ENCODE results near the gene GPR62. TPM values are rescaled to one million over a fixed set of nuclear protein-coding genes. Genes with fewer than 3 reads are reported as not detected.
A peak's percentile ranks its signal among the peaks of the same experiment; 100 is the strongest.

Gene GPR62
- total RNA-seq, 1 experiment from 2014 or later: not detected

GRCh38 chr3:51997935-51998596 is 42.9 kb downstream of the GPR62 start:
- intact Hi-C loops (cut with micrococcal nuclease): no loop called here
- TF ChIP-seq, protein P1, sequence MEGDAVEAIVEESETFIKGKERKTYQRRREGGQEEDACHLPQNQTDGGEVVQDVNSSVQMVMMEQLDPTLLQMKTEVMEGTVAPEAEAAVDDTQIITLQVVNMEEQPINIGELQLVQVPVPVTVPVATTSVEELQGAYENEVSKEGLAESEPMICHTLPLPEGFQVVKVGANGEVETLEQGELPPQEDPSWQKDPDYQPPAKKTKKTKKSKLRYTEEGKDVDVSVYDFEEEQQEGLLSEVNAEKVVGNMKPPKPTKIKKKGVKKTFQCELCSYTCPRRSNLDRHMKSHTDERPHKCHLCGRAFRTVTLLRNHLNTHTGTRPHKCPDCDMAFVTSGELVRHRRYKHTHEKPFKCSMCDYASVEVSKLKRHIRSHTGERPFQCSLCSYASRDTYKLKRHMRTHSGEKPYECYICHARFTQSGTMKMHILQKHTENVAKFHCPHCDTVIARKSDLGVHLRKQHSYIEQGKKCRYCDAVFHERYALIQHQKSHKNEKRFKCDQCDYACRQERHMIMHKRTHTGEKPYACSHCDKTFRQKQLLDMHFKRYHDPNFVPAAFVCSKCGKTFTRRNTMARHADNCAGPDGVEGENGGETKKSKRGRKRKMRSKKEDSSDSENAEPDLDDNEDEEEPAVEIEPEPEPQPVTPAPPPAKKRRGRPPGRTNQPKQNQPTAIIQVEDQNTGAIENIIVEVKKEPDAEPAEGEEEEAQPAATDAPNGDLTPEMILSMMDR (IDR thresholded peaks at IDR 0.05; ENCODE audit: unreplicated experiment): no peak
- Mint-ChIP-seq H3K27me3 (ENCODE audit: insufficient read depth, unreplicated experiment) (no peaks in the 10 kb centered on the region), H3K36me3 (ENCODE audit: insufficient read depth, unreplicated experiment) (peaks cover 31% of the 10 kb centered on the region), H3K4me3 (ENCODE audit: unreplicated experiment) (no peak overlapping the region), H3K9me3 (ENCODE audit: unreplicated experiment) (no peaks in the 10 kb centered on the region), H3K4me1 (ENCODE audit: insufficient read depth, unreplicated experiment) (peaks cover 8% of the 10 kb centered on the region), H3K27ac (ENCODE audit: low read depth, unreplicated experiment) (no peak overlapping the region)
- no TSS peak for BruUV-seq (replicated peaks)
- POLR2A ChIA-PET: interaction anchor here (0.6 to 1.9 kb wide), 7 partner anchors 15 to 281 kb away, joined by 3 to 10 read pairs (median 3); partner anchors contain the start of genes PARP3, RRP9 and WDR82
- DNase-seq (ENCODE audit: unreplicated experiment): peak; percentile 64
- CTCF ChIA-PET: interaction anchor here (0.6 to 2.3 kb wide), 11 partner anchors 16 to 430 kb away, joined by 3 to 18 read pairs (median 4); partner anchors contain the start of gene DUSP7

DNA sequence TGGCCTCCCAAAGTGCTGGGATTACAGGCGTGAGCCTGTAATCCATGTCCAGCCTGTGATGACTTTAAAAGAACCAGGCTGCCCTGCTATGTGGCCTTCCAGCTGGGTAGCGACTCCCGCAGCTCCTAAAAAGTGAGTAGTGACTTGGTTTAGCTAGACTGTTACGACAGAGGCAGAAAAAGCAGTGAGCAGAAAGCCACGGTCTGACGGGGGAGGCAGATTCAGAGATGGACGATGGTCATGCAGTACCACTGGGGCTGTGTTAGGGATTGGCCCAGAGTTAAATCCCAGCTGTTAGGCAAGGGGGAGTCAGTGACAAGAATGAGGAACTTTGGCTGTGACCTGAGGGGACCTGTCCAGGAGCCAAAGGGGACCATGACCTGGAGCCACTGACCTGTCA is 43.6 kb downstream of the GPR62 start:
- ChIA-PET POLR2A (interaction anchor here (0.6 to 1.9 kb wide), 4 partner anchors 55 to 280 kb away, joined by 3 to 10 read pairs (median 6); partner anchors contain the start of genes PARP3, RRP9 and WDR82), CTCF (interaction anchor here (0.6 to 2.3 kb wide), 10 partner anchors 17 to 429 kb away, joined by 3 to 18 read pairs (median 4); partner anchors contain the start of gene RRP9)
- Mint-ChIP-seq H3K4me3 (ENCODE audit: unreplicated experiment) (no peak overlapping the region), H3K9me3 (ENCODE audit: unreplicated experiment) (no peaks in the 10 kb centered on the region), H3K27me3 (ENCODE audit: insufficient read depth, unreplicated experiment) (no peaks in the 10 kb centered on the region), H3K4me1 (ENCODE audit: insufficient read depth, unreplicated experiment) (peaks cover 8% of the 10 kb centered on the region), H3K36me3 (ENCODE audit: insufficient read depth, unreplicated experiment) (peaks cover 24% of the 10 kb centered on the region), H3K27ac (ENCODE audit: low read depth, unreplicated experiment) (no peak overlapping the region)
- BruUV-seq (replicated peaks): no TSS peak
- intact Hi-C loops (cut with micrococcal nuclease): no loop called here
- TF ChIP-seq, protein P1 (IDR thresholded peaks at IDR 0.05; ENCODE audit: unreplicated experiment): no peak
- no peak for DNase-seq (ENCODE audit: unreplicated experiment)

- BruUV-seq (replicated peaks): no TSS peak
- DNase-seq (ENCODE audit: unreplicated experiment): no peak
- TF ChIP-seq, protein P1 (IDR thresholded peaks at IDR 0.05; ENCODE audit: unreplicated experiment): no peak
- Mint-ChIP-seq H3K36me3 (ENCODE audit: insufficient read depth, unreplicated experiment) (peaks cover 13% of the 10 kb centered on the region), H3K27ac (ENCODE audit: low read depth, unreplicated experiment) (no peak overlapping the region), H3K4me3 (ENCODE audit: unreplicated experiment) (no peak overlapping the region), H3K27me3 (ENCODE audit: insufficient read depth, unreplicated experiment) (no peaks in the 10 kb centered on the region), H3K9me3 (ENCODE audit: unreplicated experiment) (no peaks in the 10 kb centered on the region), H3K4me1 (ENCODE audit: insufficient read depth, unreplicated experiment) (peaks cover 8% of the 10 kb centered on the region)
- ChIA-PET POLR2A (interaction anchor here (4.9 kb wide), 1 partner anchor 54 kb away, joined by 34 read pairs; no protein-coding TSS in a partner anchor), CTCF (interaction anchor here (1.2 to 8.6 kb wide), 7 partner anchors 11 to 151 kb away, joined by 3 to 230 read pairs (median 27); partner anchors contain the start of genes DUSP7 and RRP9)
- intact Hi-C loops (cut with micrococcal nuclease): loop anchor here (5.0 to 10.0 kb wide), 2 partner anchors 215 to 337 kb away; no protein-coding TSS in a partner anchor
Observed at GRCh38 chr3:51999846-52000245, 44.7 kb downstream of the GPR62 start.

GRCh38 chr3:52001443-52001974 is 46.3 kb downstream of the GPR62 start:
- Mint-ChIP-seq H3K9me3 (ENCODE audit: unreplicated experiment) (no peaks in the 10 kb centered on the region), H3K27me3 (ENCODE audit: insufficient read depth, unreplicated experiment) (no peaks in the 10 kb centered on the region), H3K4me3 (ENCODE audit: unreplicated experiment) (no peak overlapping the region), H3K36me3 (ENCODE audit: insufficient read depth, unreplicated experiment) (no peaks in the 10 kb centered on the region), H3K27ac (ENCODE audit: low read depth, unreplicated experiment) (no peak overlapping the region), H3K4me1 (ENCODE audit: insufficient read depth, unreplicated experiment) (peaks cover 8% of the 10 kb centered on the region)
- ChIA-PET CTCF (interaction anchor here (0.6 to 8.6 kb wide), 48 partner anchors 10 to 1751 kb away, joined by 3 to 230 read pairs (median 5); partner anchors contain the start of genes ACY1, DUSP7 and TLR9), POLR2A (interaction anchor here (0.6 to 4.9 kb wide), 4 partner anchors 52 to 338 kb away, joined by 3 to 34 read pairs (median 6); partner anchors contain the start of gene DUSP7)
- no TSS peak for BruUV-seq (replicated peaks)
- TF ChIP-seq, protein P1 (IDR thresholded peaks at IDR 0.05; ENCODE audit: unreplicated experiment): peak; percentile 97
- peak; percentile 77 for DNase-seq (ENCODE audit: unreplicated experiment)
- intact Hi-C loops (cut with micrococcal nuclease): loop anchor here (1.0 to 10.0 kb wide), 5 partner anchors 52 to 336 kb away; no protein-coding TSS in a partner anchor

Measured in MCF 10A (cell line).